HFF-Myc (cell line): ENCODE data around the gene SPRR3.

ENCODE experiments used
- DNase-seq: peaks from one replicate; pipeline ENCODE4 v3.0.0-alpha.2; 2011; ENCODE audit warnings: low read depth; ENCODE audit errors: extremely low read depth
- H3K4me3 ChIP-seq: replicated peaks from 2 replicates; pipeline ENCODE4 v1.5.1; 2011; ENCODE audit warnings: low read depth, mild to moderate bottlenecking, control low read depth, low read length
- TF ChIP-seq, protein P1 (sequence below): IDR thresholded peaks from 2 replicates; pipeline ENCODE4 v1.5.1; 2012; ENCODE audit warnings: mild to moderate bottlenecking, low read depth, low read length, control low read depth; ENCODE audit errors: missing control alignments

Gene SPRR3

DNA sequence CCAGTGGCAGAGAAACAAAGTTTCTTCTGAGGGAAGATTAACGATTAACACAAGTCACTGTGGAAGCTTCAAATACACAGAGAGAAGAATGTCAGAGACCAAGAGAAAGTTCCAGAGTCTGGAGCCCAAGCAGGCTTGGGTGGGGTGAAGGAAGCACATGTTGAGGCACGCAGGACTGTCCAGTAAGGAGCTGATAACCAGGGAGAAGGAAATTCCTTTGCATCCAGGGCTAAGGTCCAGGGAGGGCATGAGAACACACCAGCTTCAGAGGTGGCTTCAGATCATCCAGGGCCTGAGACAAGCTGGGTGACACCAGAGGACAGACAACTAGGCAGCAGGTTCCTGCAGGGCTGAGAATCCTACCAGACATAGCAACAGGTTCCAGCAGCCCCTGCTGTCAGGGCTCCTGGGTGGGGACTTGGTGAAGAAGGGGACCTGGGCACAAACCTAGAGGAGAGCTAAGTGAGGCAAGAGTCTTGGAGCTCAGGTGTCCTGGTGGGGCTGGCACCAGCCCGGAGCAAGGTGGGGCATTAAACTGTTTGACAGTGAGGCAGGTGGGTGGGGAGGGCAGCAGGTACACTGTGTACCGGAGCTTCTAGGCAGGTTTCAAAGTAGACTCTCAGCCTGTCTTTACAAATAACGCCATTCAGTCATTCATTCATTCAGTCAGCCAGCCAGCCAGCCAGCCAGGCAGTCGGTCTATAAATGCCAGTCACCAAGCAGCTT is 20.2 kb upstream of the SPRR3 start:
- TF ChIP-seq, protein P1, sequence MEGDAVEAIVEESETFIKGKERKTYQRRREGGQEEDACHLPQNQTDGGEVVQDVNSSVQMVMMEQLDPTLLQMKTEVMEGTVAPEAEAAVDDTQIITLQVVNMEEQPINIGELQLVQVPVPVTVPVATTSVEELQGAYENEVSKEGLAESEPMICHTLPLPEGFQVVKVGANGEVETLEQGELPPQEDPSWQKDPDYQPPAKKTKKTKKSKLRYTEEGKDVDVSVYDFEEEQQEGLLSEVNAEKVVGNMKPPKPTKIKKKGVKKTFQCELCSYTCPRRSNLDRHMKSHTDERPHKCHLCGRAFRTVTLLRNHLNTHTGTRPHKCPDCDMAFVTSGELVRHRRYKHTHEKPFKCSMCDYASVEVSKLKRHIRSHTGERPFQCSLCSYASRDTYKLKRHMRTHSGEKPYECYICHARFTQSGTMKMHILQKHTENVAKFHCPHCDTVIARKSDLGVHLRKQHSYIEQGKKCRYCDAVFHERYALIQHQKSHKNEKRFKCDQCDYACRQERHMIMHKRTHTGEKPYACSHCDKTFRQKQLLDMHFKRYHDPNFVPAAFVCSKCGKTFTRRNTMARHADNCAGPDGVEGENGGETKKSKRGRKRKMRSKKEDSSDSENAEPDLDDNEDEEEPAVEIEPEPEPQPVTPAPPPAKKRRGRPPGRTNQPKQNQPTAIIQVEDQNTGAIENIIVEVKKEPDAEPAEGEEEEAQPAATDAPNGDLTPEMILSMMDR, result no peak
- no peak overlapping the region for H3K4me3 ChIP-seq
- no peak for DNase-seq

DNA sequence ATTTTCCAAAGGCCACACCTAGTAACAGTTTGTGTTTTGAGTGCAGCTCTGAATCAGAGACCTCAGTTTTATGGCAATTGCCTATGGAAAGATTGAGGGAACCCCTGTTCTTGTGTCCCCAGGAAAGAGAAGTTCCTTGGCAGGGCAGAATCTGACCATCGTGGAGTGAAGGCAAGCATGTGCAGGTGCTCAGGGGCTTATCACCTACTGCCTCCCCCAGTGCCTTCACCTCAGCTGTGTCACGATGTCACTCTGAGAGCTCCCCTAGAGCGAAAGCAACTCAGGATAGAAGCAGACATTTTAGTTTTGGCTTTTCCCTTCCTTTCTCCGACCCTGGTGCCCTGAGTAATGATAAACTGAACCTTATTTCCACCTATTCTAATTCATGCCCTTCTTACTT is 19.5 kb upstream of the SPRR3 start:
- no peak overlapping the region for H3K4me3 ChIP-seq
- TF ChIP-seq, protein P1, result no peak
- DNase-seq, result no peak

DNA sequence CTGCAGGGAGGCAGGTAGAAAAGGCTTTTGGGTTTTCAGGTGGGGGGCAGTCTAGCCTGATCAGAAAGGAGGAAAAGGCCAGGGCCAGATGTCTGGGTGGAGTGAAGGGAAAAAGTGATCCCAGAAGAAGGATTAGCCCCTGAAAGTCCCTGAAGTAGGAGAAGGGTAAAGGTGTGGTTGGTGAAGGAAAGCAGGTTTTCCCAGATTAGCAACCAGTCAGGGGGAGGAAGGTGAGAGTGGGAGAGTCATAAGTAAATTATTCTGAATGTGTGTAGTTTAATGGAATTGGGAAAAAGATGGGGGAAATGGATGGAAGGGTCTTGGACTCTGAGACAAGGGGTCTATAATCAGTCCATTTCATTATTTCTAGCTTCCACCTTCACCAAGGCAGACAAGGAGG is 18.3 kb upstream of the SPRR3 start:
- DNase-seq, result no peak
- TF ChIP-seq, protein P1, result no peak
- no peak overlapping the region for H3K4me3 ChIP-seq

DNA sequence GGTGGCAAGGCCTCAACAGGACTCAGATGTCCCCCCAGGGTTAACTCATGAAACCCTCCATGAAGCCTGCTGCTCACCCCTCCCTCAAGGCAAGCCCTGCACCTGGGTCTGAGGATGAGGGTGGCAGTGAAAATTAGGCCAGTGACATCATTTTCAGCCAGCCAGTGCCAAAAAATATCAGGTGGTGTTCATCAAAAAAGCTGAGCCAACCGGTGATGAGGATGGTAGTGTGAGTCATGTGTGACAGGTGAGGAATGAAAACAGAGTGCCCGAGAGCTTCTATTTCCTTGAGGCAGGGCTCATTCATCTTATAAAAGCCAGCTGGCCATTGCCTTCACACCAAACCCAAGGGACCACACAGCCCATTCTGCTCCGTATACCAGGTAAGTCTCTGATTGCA is 17.8 kb upstream of the SPRR3 start, which contains the start of gene SPRR1A:
Gene SPRR1A, plus strand, starts transcription at position 339 of the 400 bp plus-strand sequence. CDS start 1,150 bp downstream, outside the sequence.
- no peak for DNase-seq
- TF ChIP-seq, protein P1, result no peak
- H3K4me3 ChIP-seq, result no peak within 1 kb of the TSS

DNA sequence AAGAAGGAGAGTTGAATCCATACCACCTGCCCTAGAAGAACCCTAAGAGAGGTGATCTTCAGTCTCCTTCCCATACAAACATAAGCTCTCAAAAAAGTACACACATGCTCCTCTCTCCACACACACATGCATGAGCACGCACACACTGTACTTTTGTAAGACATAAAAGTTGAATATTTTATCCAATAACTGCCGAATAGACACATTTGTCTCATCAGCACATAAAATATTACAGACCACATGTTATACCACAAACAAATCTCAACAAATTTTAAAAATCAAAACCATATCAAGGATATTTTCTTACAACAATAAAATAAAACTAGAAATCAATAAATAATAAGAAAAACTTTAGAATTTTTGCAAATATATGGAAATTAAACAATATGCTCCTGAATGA is 15.0 kb upstream of the SPRR3 start:
- no peak for DNase-seq
- TF ChIP-seq, protein P1, result no peak
- no peak overlapping the region for H3K4me3 ChIP-seq

DNA sequence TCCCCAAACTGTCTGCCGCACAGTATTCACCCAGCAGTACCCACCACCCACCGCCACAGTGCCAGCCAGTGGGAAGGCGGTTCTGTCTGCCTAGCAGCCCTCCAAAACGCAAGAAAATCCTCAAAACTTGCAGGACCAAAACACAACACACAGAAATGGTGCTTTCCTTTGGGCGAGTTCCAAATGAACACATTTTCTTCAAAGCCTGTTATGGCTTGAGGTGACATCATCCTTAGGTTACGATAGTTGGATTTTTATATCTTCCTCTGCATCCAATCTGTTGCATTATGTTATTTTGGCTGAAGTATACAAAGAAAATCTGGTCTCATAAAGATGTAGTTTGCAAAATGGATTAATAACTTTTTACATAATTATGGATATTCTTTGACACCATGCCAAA is 8.4 kb upstream of the SPRR3 start:
- DNase-seq, result no peak
- no peak overlapping the region for H3K4me3 ChIP-seq
- TF ChIP-seq, protein P1, result no peak

DNA sequence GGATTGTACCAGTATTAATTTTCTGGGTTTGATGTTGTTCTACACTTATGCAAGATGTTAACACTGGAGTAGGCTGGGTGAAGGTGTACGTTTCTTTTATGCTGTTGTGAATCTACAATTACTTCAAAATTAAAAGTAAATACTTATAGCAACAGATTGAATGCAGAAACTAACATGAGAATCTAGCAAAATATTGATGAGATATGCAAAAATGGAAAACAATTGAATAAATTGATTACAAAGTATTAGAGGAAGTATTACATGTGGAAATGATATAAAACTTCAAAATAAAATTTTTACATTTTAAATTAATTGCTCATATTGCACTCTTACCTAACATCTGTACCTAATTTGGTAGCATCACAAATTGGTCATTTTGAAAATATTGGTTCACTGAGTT is 5.7 kb upstream of the SPRR3 start:
- no peak for DNase-seq
- H3K4me3 ChIP-seq, result no peak overlapping the region
- TF ChIP-seq, protein P1, result no peak
